Activated CD4-positive, alpha-beta T cell treated with anti-CD3 and anti-CD28 coated beads for 36 hours (primary cell): ENCODE results near the gene COPE. TPM values are rescaled to one million over a fixed set of nuclear protein-coding genes. Genes with fewer than 3 reads are reported as not detected.

ENCODE experiments used
- ATAC-seq: fragments of 200-7000 bp; cut with Tn5 transposase; one replicate; pipeline ENCODE4 v1.10.0; 2021; ENCODE audit warnings: mild to moderate bottlenecking, moderate library complexity
- CTCF ChIA-PET: fragments of 350-600 bp; sonication (Branson Sonifier 250); formaldehyde crosslinking; loops from one replicate; lab custom pipeline; 2021; ENCODE audit warnings: antibody characterized with exemption; lab: Charles Lee
- POLR2A ChIA-PET: fragments of 350-600 bp; sonication (Branson Sonifier 250); formaldehyde crosslinking; loops from one replicate; lab custom pipeline; 2021; ENCODE audit warnings: antibody characterized with exemption, inconsistent platforms; lab: Charles Lee
- DNase-seq: peaks from one replicate; pipeline ENCODE4 v3.0.0-alpha.2; 2020
- H3K27ac Mint-ChIP-seq: one replicate; pipeline ENCODE4 v1.8.0; 2021; ENCODE audit warnings: mixed read lengths
- H3K27me3 Mint-ChIP-seq: one replicate; pipeline ENCODE4 v1.8.0; 2021; ENCODE audit warnings: mixed read lengths
- H3K36me3 Mint-ChIP-seq: one replicate; pipeline ENCODE4 v1.8.0; 2021; ENCODE audit warnings: low read depth, mixed read lengths
- H3K4me1 Mint-ChIP-seq: one replicate; pipeline ENCODE4 v1.8.0; 2021; ENCODE audit warnings: mixed read lengths
- H3K4me3 Mint-ChIP-seq: one replicate; pipeline ENCODE4 v1.8.0; 2021; ENCODE audit warnings: mild to moderate bottlenecking, moderate library complexity, mixed read lengths
- H3K9me3 Mint-ChIP-seq: one replicate; pipeline ENCODE4 v1.8.0; 2021; ENCODE audit warnings: low read depth, mixed read lengths
- intact Hi-C, 2 experiments: fragments of 100-400 bp; cut with DNase I in 1 of 2; cut with micrococcal nuclease in 1 of 2; formaldehyde crosslinking; loops; one replicate each; pipeline versions ENCODE4 v1.14.2 to v1.15.1; 2022 to 2024; cut with DNase I, micrococcal nuclease
- total RNA-seq, 2 experiments: library from RNA; stranded (reverse); gene quantifications; one replicate each; pipeline ENCODE4 v1.2.3, GENCODE V29; 2021

COPE gene
- total RNA-seq, 2 experiments from 2014 or later: 158 to 182 TPM

GRCh38 chr19:18949858-18950257 lies 30.7 kb upstream of the COPE start:
- CTCF ChIA-PET: no interaction called here
- Mint-ChIP-seq H3K27ac (no peak overlapping the region), H3K9me3 (no peaks in the 10 kb centered on the region), H3K36me3 (no peaks in the 10 kb centered on the region), H3K4me3 (no peak overlapping the region), H3K27me3 (peaks cover 3% of the 10 kb centered on the region), H3K4me1 (no peaks in the 10 kb centered on the region)
- POLR2A ChIA-PET: no interaction called here
- no peak for ATAC-seq
- no peak for DNase-seq
- intact Hi-C loops: no loop called here

DNA sequence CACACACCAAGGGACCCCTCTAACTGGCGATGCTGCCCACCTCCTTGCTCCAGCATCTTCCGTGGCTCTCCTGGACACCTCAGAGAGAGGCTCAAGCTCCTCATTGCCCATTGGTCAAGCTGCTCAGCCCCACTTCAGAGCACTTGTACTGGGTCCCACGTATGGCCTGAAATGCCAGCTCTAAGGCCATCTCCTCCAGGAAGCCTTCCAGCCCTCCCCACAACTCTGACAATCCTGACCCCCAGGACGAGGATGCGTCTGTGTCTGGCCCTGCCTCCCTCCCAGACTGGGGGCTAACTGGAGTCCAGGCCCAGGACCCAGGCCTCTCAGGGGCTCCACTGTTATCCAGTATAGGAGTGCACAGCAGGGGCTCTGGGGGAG lies 29.8 kb upstream of the COPE start:
- DNase-seq (no peak), ATAC-seq (no peak)
- intact Hi-C loops: no loop called here
- no peaks in the 10 kb centered on the region for H3K9me3 Mint-ChIP-seq
- ChIA-PET CTCF (no interaction called here), POLR2A (no interaction called here)
- H3K4me3 Mint-ChIP-seq: no peak overlapping the region
- H3K4me1 Mint-ChIP-seq: no peaks in the 10 kb centered on the region
- H3K27me3 Mint-ChIP-seq: peaks cover 3% of the 10 kb centered on the region
- H3K36me3 Mint-ChIP-seq: no peaks in the 10 kb centered on the region
- no peak overlapping the region for H3K27ac Mint-ChIP-seq

GRCh38 chr19:18948075-18948975 lies 29.1 kb upstream of the COPE start:
- Mint-ChIP-seq H3K27ac (no peak overlapping the region), H3K27me3 (peaks cover 3% of the 10 kb centered on the region), H3K9me3 (no peaks in the 10 kb centered on the region), H3K36me3 (no peaks in the 10 kb centered on the region), H3K4me1 (no peaks in the 10 kb centered on the region), H3K4me3 (no peak overlapping the region)
- no peak for DNase-seq
- ATAC-seq: no peak
- ChIA-PET POLR2A (no interaction called here), CTCF (no interaction called here)
- intact Hi-C loops: no loop called here

DNA sequence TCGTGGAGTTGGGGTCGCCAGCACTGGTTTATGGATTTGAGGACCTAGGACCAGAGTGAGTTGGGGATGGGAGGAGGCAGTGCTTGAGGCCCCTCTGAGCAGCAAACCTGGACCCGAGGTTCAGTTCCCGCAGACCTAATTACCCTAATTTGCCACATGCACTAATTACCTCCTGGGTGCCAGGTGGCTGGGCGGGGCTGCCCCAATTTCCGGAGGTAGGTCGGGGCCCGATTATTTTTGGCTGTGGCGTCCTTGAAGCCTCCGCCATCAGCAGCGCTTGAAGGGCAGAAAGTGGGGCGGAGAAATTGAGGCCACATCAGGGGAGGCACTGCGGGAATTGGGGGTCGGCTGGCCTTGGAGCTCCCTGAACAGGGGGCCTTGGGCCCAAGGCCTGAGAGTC lies 27.7 kb upstream of the COPE start:
- Mint-ChIP-seq H3K9me3 (no peaks in the 10 kb centered on the region), H3K36me3 (no peaks in the 10 kb centered on the region), H3K4me1 (no peaks in the 10 kb centered on the region), H3K27ac (no peak overlapping the region), H3K4me3 (no peak overlapping the region), H3K27me3 (peaks cover 10% of the 10 kb centered on the region)
- CTCF ChIA-PET: interaction anchor here (1.1 kb wide), 1 partner anchor 111 kb away, joined by 3 read pairs; no protein-coding TSS in a partner anchor
- POLR2A ChIA-PET: no interaction called here
- DNase-seq (no peak), ATAC-seq (no peak)
- intact Hi-C loops: no loop called here

- no peak for ATAC-seq
- no peak overlapping the region for H3K27ac Mint-ChIP-seq
- POLR2A ChIA-PET: no interaction called here
- H3K4me1 Mint-ChIP-seq: no peaks in the 10 kb centered on the region
- DNase-seq: no peak
- intact Hi-C loops: no loop called here
- H3K9me3 Mint-ChIP-seq: no peaks in the 10 kb centered on the region
- H3K4me3 Mint-ChIP-seq: no peak overlapping the region
- CTCF ChIA-PET: interaction anchor here (0.6 to 1.1 kb wide), 3 partner anchors 111 to 1497 kb away, joined by 3 to 4 read pairs (median 3); no protein-coding TSS in a partner anchor
- H3K36me3 Mint-ChIP-seq: no peaks in the 10 kb centered on the region
- H3K27me3 Mint-ChIP-seq: peaks cover 15% of the 10 kb centered on the region
These were observed 27.1 kb upstream of the COPE start for GRCh38 chr19:18946335-18946734.

- H3K27ac Mint-ChIP-seq: no peak overlapping the region
- no peaks in the 10 kb centered on the region for H3K36me3 Mint-ChIP-seq
- peaks cover 18% of the 10 kb centered on the region for H3K27me3 Mint-ChIP-seq
- H3K9me3 Mint-ChIP-seq: no peaks in the 10 kb centered on the region
- peaks cover 3% of the 10 kb centered on the region for H3K4me1 Mint-ChIP-seq
- POLR2A ChIA-PET: no interaction called here
- DNase-seq: no peak
- no peak overlapping the region for H3K4me3 Mint-ChIP-seq
- CTCF ChIA-PET: interaction anchor here (0.5 to 0.6 kb wide), 2 partner anchors 54 to 587 kb away, joined by 3 read pairs; no protein-coding TSS in a partner anchor
- ATAC-seq: no peak
- intact Hi-C loops: no loop called here
These were observed 26.1 kb upstream of the COPE start for GRCh38 chr19:18945297-18945696.

- intact Hi-C loops: no loop called here
- Mint-ChIP-seq H3K4me3 (no peak overlapping the region), H3K36me3 (no peaks in the 10 kb centered on the region), H3K27ac (no peak overlapping the region), H3K9me3 (no peaks in the 10 kb centered on the region), H3K4me1 (peaks cover 6% of the 10 kb centered on the region), H3K27me3 (peaks cover 28% of the 10 kb centered on the region)
- ATAC-seq: no peak
- ChIA-PET POLR2A (no interaction called here), CTCF (no interaction called here)
- DNase-seq: no peak
These were observed 24.3 kb upstream of the COPE start for GRCh38 chr19:18943465-18943864.

- no peak overlapping the region for H3K27ac Mint-ChIP-seq
- intact Hi-C loops: no loop called here
- H3K27me3 Mint-ChIP-seq: peaks cover 28% of the 10 kb centered on the region
- no peak for ATAC-seq
- CTCF ChIA-PET: no interaction called here
- no peaks in the 10 kb centered on the region for H3K9me3 Mint-ChIP-seq
- no peaks in the 10 kb centered on the region for H3K36me3 Mint-ChIP-seq
- H3K4me3 Mint-ChIP-seq: no peak overlapping the region
- no peak for DNase-seq
- peaks cover 6% of the 10 kb centered on the region for H3K4me1 Mint-ChIP-seq
- POLR2A ChIA-PET: no interaction called here
These were observed 23.5 kb upstream of the COPE start for GRCh38 chr19:18942692-18943091.

DNA sequence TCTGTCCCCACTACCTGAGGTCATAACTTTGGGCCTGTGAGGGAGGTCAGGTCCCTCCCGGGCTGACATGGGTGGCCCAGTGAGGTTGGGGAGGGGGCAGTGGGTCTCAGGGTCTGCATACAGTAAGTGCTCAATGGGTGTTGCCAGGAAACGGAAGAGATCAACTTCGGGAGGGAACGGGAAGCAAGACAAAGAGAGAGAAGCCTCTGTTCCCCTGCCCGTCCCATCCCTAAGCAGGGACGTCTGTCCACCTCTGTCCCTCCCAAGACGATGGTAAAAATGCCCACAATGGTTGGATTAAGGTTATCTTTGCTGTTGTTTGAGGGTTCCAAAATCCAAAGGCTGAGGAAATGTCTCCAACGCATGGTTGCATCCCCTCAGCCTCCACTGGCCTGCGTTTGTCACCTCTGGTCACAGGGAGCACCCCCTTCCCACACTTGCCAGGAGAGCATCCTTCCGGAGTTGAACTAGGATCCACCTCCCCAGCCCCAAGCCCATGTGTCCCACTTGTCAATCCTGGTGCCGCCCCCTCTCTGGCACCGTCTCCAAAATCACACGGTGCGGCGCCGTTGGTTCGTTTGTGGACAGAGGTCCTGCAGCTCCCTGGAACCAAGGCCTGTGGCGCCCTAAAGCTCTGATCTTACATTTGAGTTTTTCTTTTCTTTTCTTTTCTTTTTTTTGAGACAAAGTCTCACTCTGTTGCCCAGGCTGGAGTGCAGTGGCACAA lies 22.6 kb upstream of the COPE start:
- Mint-ChIP-seq H3K4me1 (peaks cover 6% of the 10 kb centered on the region), H3K4me3 (no peak overlapping the region), H3K9me3 (no peaks in the 10 kb centered on the region), H3K36me3 (no peaks in the 10 kb centered on the region), H3K27ac (no peak overlapping the region), H3K27me3 (peaks cover 28% of the 10 kb centered on the region)
- ChIA-PET CTCF (no interaction called here), POLR2A (no interaction called here)
- intact Hi-C loops: loop anchor here in 1 of 2 experiments (1.0 kb wide), 2 partner anchors 9 to 22 kb away; partner anchors contain the start of genes COPE and DDX49
- no peak for ATAC-seq
- no peak for DNase-seq

- H3K4me1 Mint-ChIP-seq: peaks cover 6% of the 10 kb centered on the region
- ChIA-PET CTCF (no interaction called here), POLR2A (no interaction called here)
- no peak within 1 kb of the TSS for H3K27ac Mint-ChIP-seq
- peak; percentile 87 for DNase-seq
- intact Hi-C loops: loop anchor here in 1 of 2 experiments (1.0 kb wide), 2 partner anchors 9 to 22 kb away; partner anchors contain the start of genes COPE and DDX49
- H3K4me3 Mint-ChIP-seq: peak within 1 kb of the TSS; percentile 48
- ATAC-seq: peak; percentile 91
- H3K9me3 Mint-ChIP-seq: no peaks in the 10 kb centered on the region
- peaks cover 25% of the 10 kb centered on the region for H3K27me3 Mint-ChIP-seq
- H3K36me3 Mint-ChIP-seq: no peaks in the 10 kb centered on the region
These were observed 21.8 kb upstream of the COPE start, which contains the start of gene HOMER3 for GRCh38 chr19:18940769-18941627. Gene HOMER3 (minus strand): TSS chr19:18941217. CDS start chr19:18938982, 2,235 bp downstream.
